Amniotic stem cell (primary cell): ENCODE results near the gene TRIM56.
"Not testable (repeated sequence)": the region's sequence is repeated elsewhere in the genome, so short reads cannot be mapped to it uniquely, and the experiment has no call there.

ENCODE experiments used
- DNase-seq: peaks from one replicate; lab custom pipeline; 2025; lab: John Stamatoyannopoulos, UW

The TRIM56 gene

DNA sequence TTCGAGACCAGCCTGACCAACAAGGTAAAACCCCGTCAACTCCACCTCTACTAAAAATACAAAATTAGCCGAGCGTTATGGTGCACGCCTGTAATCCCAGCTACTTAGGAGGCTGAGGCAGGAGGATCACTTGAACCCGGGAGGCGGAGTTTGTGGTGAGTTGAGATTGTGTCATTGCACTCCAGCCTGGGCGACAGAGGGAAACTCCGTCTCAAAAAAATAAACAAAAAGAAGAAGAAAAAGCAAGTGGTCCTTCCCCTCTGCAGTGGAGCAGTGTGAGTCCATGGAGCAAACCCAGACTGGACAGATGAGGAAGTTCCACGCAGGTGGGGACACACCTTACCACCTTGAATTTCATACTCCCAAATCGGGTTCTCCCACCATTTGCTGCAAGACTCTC lies 28.6 kb downstream of the TRIM56 start:
- DNase-seq: no peak

- DNase-seq: no peak
Measured at GRCh38 chr7:101114492-101114891, 29.2 kb downstream of the TRIM56 start.

DNA sequence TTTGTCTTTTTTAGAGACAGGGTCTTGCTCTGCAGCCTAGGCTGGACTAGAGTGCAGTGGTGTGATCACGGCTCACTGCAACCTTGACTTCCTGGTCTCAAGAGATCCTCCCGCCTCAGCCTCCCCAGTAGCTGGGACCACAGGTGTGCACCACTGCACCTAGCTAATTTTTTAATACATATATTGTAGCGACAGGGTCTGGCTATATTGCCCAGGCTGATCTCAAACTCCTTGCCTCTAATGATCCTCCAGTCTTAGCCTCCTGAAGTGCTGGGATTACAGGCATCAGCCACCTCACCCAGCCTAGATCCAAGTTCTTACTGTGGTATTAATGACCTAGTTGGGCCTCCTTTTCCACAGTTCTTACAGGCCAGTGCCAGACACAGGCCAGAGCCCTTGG lies 29.9 kb downstream of the TRIM56 start:
- no peak for DNase-seq

DNA sequence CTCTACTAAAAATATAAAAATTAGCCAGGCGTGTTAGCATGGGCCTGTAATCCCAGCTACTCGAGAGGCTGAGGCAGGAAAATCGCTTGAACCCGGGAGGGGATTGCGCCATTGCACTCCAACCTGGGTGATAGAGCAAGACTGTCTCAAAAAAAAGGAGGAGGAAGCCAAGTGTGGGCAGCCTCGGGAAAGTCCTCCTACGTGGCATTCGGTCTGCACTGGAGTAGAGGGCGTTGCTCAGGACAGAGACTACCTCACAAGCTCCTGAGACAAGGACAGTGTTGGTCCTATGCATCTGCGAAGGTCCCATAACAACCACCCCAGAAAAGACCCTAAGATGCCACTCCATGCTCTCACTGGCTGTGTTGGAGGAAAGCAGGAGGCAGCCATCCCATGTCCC lies 31.6 kb downstream of the TRIM56 start:
- no peak for DNase-seq

GRCh38 chr7:101118856-101119255 lies 33.6 kb downstream of the TRIM56 start:
- DNase-seq: no peak

DNA sequence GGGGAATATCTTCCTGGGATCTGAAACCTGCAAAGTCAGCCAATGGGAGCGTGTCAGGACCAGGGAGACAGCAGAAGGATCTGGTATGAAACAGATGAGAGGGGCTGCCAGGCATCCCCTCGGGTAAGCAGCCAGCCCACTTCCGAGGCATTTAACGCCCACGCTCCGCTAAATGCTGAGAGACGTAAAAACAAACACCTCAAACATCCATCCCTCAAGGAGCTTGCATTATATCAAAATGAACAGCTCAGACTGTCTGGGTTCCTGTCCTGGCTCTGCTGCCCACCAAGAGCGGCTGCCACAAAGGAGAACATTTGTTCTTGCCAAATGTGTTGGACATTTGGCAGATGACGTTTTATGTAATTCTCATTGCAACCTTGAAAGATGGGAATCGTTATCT lies 34.6 kb downstream of the TRIM56 start:
- DNase-seq: no peak

GRCh38 chr7:101120315-101120714 lies 35.0 kb downstream of the TRIM56 start:
- DNase-seq: no peak

- DNase-seq: not testable (repeated sequence)
Measured at GRCh38 chr7:101121631-101121990, 36.3 kb downstream of the TRIM56 start.

DNA sequence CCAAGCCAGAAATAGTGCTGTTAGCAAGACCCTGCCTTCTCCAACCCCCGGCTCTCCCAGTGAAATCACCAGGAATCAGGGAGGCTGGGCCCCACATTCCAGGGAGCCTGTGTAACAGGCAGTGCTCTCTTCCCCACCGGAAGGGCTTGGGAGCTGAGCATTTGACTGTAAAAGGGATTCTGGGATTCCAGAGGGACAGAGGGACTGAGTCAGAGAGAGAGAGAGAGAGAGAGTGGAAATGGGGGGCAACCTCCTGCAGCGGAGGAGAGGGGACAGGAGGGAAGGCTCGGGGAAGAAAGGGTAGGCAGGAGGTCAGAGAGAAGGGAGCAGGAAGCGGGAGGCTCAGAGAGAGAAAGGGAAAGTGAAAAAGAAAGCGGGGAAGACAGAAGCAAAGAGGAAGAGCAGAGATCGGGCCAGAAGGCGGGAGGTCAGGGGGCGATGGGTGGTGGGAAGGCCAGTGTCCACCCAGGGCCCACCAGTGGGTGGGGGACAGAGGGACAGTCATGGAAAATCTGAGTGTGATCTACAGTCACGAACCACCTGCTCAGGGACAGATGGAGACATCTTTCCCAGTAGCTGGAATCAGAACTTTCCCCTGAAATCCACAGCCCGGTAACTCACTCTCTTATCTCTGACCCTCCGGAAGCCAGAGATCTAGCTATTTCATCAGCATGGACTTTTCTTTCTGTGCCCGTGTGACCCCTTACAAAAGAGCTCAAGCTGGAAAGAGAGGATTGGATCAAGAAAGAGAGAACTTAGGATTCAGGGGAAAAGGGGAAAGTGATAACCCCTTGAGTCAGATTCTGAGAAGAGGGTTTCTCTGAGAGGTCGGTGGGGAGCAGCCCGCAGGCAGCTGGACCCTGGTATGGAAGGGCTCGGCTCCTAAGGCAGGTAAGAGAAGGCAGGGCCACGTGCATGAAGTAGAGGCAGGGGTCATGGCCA lies 37.0 kb downstream of the TRIM56 start:
- DNase-seq: peak; percentile 98

DNA sequence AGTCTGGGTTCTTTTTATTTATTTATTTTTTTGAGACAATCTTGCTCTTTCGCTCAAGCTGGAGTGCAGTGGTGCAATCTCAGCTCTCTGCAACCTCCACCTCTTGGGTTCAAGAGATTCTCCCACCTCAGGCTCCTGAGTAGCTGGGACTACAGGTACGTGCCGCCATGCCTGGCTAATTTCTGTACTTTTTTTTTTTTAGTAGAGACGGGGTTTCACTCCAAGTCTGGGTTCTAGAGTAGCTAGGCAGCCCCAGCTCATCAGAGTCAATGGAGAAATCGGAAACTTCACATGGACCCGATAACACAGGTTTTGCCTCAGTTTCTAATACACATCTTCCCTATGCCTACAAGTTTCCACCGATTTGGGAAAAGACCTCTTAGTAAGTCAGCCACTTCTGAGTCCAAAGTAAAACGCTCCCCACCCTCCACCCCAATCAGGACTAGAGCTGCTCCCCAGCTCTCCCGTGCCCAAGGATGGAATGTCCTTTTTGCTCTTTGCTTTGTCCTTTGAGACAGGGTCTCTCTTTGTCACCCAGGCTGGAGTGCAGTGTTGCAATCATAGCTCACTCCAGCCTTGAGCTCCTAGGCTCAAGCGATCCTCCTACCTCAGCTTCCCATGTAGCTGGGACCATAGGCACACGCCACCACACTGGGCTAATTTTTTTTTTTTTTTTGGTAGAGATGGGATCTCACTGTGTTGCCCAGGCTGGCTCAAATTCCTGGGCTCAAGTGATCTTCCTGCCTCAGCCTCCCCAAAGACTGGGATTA lies 37.8 kb downstream of the TRIM56 start:
- no peak for DNase-seq

DNA sequence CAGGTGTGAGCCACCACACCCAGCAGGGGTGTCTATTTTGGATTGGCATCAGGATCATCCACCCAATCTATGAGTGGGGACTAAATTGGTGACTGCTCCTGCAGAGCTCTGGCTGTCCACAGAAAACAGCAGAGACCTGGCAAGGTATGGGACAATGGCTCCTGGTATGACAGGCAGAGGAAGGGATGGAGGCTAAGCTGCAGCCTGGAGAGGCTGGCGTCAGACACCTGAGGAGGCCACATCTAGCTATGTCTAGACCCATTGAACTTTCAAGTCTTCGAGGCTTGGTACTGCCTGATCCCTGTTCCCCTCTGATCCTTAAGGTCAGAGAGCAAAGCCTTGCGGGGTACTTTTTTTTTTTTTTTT lies 38.4 kb downstream of the TRIM56 start:
- no peak for DNase-seq

DNA sequence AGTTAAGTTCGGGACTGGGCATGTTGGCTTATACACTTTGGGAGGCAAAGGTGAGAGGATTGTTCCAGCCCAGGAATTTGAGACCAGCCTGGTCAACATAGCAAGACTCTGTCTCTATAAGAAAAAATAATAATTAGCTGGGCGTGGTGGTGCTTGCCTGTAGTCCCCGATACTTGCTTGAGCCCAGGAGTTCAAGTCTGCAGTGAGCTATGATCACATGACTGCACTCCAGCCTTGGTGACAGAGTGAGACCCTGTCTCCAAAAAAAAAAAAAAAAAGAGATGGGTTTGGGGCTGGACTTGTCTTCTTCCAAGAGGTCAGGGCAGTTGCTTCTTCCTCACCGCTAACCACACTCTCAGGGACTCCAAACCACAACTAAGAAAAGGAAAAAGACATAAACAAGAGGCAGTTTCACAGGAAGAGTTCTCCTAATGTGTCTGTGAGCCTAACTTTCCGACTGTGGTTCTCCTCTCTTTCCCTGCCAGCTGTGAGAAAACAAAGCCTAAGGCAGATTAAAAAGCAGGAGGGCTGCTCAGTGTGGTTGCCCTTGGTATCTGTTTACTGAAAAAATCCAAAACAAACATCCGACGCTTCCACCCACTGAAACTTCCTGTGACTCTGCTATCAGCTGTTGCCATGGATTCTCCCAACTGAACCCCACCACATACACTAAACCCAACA lies 39.2 kb downstream of the TRIM56 start:
- DNase-seq: peak; percentile 56

DNA sequence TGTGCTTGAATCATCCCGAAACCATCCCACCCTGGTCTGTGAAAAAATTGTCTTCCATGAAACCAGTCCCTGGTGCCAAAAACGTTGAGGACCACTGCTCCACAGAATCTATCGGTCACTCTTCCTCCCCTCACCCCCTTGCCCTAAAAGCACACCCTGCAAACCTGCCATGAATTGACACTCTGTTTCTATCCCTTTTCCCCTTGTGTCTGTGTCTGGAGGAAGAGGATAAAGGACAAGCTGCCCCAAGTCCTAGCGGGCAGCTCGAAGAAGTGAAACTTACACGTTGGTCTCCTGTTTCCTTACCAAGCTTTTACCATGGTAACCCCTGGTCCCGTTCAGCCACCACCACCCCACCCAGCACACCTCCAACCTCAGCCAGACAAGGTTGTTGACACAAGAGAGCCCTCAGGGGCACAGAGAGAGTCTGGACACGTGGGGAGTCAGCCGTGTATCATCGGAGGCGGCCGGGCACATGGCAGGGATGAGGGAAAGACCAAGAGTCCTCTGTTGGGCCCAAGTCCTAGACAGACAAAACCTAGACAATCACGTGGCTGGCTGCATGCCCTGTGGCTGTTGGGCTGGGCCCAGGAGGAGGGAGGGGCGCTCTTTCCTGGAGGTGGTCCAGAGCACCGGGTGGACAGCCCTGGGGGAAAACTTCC lies 40.8 kb downstream of the TRIM56 start:
- DNase-seq: no peak

GRCh38 chr7:101126651-101127459 lies 41.6 kb downstream of the TRIM56 start, which contains the start of gene SERPINE1:
Gene SERPINE1 (plus strand): TSS chr7:101127104. CDS start chr7:101128394, 1,290 bp downstream.
- peak; percentile 97 for DNase-seq

GRCh38 chr7:101127460-101128039 lies 42.3 kb downstream of the TRIM56 start:
- DNase-seq: no peak

DNA sequence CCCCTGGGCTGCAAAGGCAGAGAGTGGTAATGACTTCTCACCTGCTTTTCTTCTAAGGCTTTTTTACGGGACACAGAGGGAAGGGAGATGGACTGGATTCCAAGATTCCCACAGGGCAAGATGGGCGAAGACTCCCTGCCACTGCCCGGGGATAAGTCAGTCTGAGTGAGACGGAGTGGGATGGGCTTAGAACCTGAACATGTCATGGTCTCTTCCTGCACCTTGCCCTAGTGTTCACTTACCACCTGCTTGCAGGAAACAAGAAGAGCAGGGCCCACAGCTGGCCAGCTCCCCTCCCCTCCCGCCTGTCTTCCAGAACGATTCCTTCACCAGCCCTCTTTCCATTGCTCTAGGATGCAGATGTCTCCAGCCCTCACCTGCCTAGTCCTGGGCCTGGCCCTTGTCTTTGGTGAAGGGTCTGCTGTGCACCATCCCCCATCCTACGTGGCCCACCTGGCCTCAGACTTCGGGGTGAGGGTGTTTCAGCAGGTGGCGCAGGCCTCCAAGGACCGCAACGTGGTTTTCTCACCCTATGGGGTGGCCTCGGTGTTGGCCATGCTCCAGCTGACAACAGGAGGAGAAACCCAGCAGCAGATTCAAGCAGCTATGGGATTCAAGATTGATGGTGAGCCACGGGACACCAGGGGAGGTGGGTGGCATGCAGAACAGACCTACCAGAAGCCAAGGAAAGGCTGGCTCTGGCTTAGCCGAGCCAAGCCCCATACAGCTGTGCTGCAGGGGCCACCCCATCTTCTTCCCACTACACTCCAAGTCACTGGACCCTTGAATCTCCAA lies 43.0 kb downstream of the TRIM56 start:
- no peak for DNase-seq

DNA sequence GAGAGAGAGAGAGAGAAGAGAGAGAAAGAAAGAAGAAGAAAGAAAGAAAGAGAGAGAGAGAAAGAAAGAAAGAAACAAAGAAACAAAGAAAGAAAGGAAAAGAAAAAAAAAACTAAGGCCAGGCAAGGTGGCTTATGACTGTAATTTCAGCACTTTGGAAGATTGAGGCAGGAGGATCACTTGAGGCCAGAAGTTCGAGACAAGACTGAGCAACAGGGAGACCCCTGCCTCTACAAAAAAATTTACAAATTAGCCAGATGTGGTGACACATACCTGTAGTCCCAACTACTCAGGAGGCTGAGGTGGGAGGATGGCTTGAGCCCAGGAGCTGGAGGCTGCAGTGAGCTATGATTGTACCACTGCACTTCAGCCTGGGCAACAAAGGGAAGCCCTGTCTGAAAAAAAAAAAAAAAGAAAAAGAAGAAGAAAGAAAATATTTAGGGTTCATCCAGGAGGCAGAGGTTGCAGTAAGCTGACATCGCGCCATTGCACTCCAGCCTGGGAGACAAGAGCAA lies 44.4 kb downstream of the TRIM56 start:
- no peak for DNase-seq

- not testable (repeated sequence) for DNase-seq
Measured at GRCh38 chr7:101132626-101133600, 47.6 kb downstream of the TRIM56 start.
